ENCODE measurements around the gene GATAD1.

DNA sequence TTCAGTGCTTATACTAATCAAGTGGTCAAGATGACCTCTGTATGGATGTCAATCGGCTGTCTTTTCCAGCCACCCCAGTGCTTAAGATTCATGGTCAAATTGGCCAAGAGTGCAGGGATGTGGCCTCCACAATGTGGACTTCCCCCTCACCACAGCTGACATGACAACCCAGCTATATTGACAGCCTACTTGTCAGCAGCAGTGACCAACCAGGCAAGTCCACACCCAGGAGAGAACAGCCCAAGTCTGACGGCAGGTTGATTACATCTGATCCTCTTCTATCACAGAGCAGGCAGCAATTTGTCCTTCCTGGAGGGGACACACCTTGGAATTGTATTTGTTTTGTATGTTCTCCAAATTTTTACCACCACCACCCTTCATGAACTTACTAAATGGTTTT, 38.7 kb downstream of the GATAD1 start:
- TF ChIP-seq, protein P1, sequence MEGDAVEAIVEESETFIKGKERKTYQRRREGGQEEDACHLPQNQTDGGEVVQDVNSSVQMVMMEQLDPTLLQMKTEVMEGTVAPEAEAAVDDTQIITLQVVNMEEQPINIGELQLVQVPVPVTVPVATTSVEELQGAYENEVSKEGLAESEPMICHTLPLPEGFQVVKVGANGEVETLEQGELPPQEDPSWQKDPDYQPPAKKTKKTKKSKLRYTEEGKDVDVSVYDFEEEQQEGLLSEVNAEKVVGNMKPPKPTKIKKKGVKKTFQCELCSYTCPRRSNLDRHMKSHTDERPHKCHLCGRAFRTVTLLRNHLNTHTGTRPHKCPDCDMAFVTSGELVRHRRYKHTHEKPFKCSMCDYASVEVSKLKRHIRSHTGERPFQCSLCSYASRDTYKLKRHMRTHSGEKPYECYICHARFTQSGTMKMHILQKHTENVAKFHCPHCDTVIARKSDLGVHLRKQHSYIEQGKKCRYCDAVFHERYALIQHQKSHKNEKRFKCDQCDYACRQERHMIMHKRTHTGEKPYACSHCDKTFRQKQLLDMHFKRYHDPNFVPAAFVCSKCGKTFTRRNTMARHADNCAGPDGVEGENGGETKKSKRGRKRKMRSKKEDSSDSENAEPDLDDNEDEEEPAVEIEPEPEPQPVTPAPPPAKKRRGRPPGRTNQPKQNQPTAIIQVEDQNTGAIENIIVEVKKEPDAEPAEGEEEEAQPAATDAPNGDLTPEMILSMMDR (conservative IDR thresholded peaks at IDR 0.05) = no peak
- TF ChIP-seq ZFX (IDR thresholded peaks at IDR 0.05) = no peak
